Thymus (tissue), 11 donors: Measurements from ENCODE around the gene IGF1. TPM values are rescaled to one million over a fixed set of nuclear protein-coding genes. Genes with fewer than 3 reads are reported as not detected.

Source experiments
- DNase-seq, 9 donors: peaks; one replicate each; pipeline ENCODE4 v3.0.0-alpha.2; 2013; ENCODE audit warnings: low spot score in 9 of 9, low read depth in 6 of 9, missing footprints in 1 of 9
- H3K27ac ChIP-seq, 2 donors: one replicate each; pipeline ENCODE4 v1.5.1; 2013; ENCODE audit warnings: control low read depth in 1 of 2, low read depth in 1 of 2, low read length in 1 of 2, mild to moderate bottlenecking in 1 of 2, moderate library complexity in 1 of 2
- H3K27me3 ChIP-seq, 2 donors: one replicate each; pipeline ENCODE4 v1.5.1; 2013; ENCODE audit warnings: low read length in 1 of 2; ENCODE audit not compliant: control insufficient read depth in 2 of 2, insufficient read depth in 1 of 2
- H3K36me3 ChIP-seq, 2 donors: one replicate each; pipeline ENCODE4 v1.5.1; 2013; ENCODE audit warnings: low read length in 1 of 2, mild to moderate bottlenecking in 1 of 2, moderate library complexity in 1 of 2; ENCODE audit not compliant: control insufficient read depth in 2 of 2, insufficient read depth in 2 of 2
- H3K4me1 ChIP-seq, 2 donors: one replicate each; pipeline ENCODE4 v1.5.1; 2013; ENCODE audit warnings: low read length in 2 of 2; ENCODE audit not compliant: control insufficient read depth in 2 of 2, insufficient read depth in 2 of 2
- H3K4me3 ChIP-seq, 2 donors: one replicate each; pipeline ENCODE4 v1.5.1; 2013; ENCODE audit warnings: low read length in 2 of 2, control low read depth in 1 of 2, mild to moderate bottlenecking in 1 of 2
- H3K9me3 ChIP-seq, 2 donors: one replicate each; pipeline ENCODE4 v1.5.1; 2013; ENCODE audit warnings: low read length in 1 of 2, mild to moderate bottlenecking in 1 of 2; ENCODE audit not compliant: control insufficient read depth in 2 of 2, insufficient read depth in 1 of 2
- WGBS: extraction: QIAGEN DNeasy Blood & Tissue Kit; methylation state at CpG from one replicate; pipeline ENCODE4 v1.1.7; 2013; 5-methylcytosine and 5-hydroxymethylcytosine counted together
- polyA plus RNA-seq: library from polyadenylated mRNA; stranded (reverse); fragments of 200-250 nt; gene quantifications from one replicate; pipeline ENCODE4 v1.2.3, GENCODE V29; 2013
- total RNA-seq: library from RNA; stranded (reverse); fragments of 120-200 nt; gene quantifications from one replicate; pipeline ENCODE4 v1.2.4, GENCODE V29; 2013
- donor health status: healthy.

IGF1 gene
- total and polyA plus RNA-seq, 2 donors = 1.6 to 5.7 TPM

- Histone ChIP-seq H3K4me1 (no peaks in the 10 kb centered on the region), H3K9me3 (no peaks in the 10 kb centered on the region), H3K36me3 (no peaks in the 10 kb centered on the region), H3K27ac (no peak overlapping the region), H3K4me3 (no peak overlapping the region), H3K27me3 (no peaks in the 10 kb centered on the region)
- WGBS = 93% methylated on average over 3 of the region's 3 CpGs
- no peak for DNase-seq
Measured at GRCh38 chr12:102429211-102430154, 50.9 kb downstream of the IGF1 start.

- H3K27me3 ChIP-seq = no peaks in the 10 kb centered on the region
- H3K4me3 ChIP-seq = no peak overlapping the region
- DNase-seq = no peak
- no peaks in the 10 kb centered on the region for H3K9me3 ChIP-seq
- H3K4me1 ChIP-seq = no peaks in the 10 kb centered on the region
- no peak overlapping the region for H3K27ac ChIP-seq
- 94% methylated on average over 7 of the region's 7 CpGs for WGBS
- H3K36me3 ChIP-seq = no peaks in the 10 kb centered on the region
Measured at GRCh38 chr12:102427543-102427941, 52.8 kb downstream of the IGF1 start.

GRCh38 chr12:102426599-102427542 lies 53.5 kb downstream of the IGF1 start:
- Histone ChIP-seq H3K36me3 (no peaks in the 10 kb centered on the region), H3K9me3 (no peaks in the 10 kb centered on the region), H3K4me1 (no peaks in the 10 kb centered on the region), H3K27ac (no peak overlapping the region), H3K4me3 (no peak overlapping the region), H3K27me3 (no peaks in the 10 kb centered on the region)
- WGBS = 89% methylated on average over 8 of the region's 8 CpGs
- DNase-seq = no peak

- no peaks in the 10 kb centered on the region for H3K36me3 ChIP-seq
- 85% methylated on average over 5 of the region's 5 CpGs for WGBS
- no peaks in the 10 kb centered on the region for H3K4me1 ChIP-seq
- no peak for DNase-seq
- no peaks in the 10 kb centered on the region for H3K27me3 ChIP-seq
- H3K4me3 ChIP-seq = no peak overlapping the region
- H3K9me3 ChIP-seq = no peaks in the 10 kb centered on the region
- H3K27ac ChIP-seq = no peak overlapping the region
Measured at GRCh38 chr12:102425109-102426039, 55.0 kb downstream of the IGF1 start.

GRCh38 chr12:102423462-102423861 lies 56.9 kb downstream of the IGF1 start:
- H3K9me3 ChIP-seq = no peaks in the 10 kb centered on the region
- H3K4me3 ChIP-seq = no peak overlapping the region
- no peaks in the 10 kb centered on the region for H3K27me3 ChIP-seq
- 88% methylated on average over 3 of the region's 3 CpGs for WGBS
- no peak overlapping the region for H3K27ac ChIP-seq
- H3K36me3 ChIP-seq = no peaks in the 10 kb centered on the region
- no peak for DNase-seq
- no peaks in the 10 kb centered on the region for H3K4me1 ChIP-seq

GRCh38 chr12:102421802-102422583 lies 58.4 kb downstream of the IGF1 start:
- H3K27me3 ChIP-seq = no peaks in the 10 kb centered on the region
- H3K9me3 ChIP-seq = no peaks in the 10 kb centered on the region
- no peaks in the 10 kb centered on the region for H3K4me1 ChIP-seq
- no peak overlapping the region for H3K27ac ChIP-seq
- 80% methylated on average over 5 of the region's 5 CpGs for WGBS
- no peak overlapping the region for H3K4me3 ChIP-seq
- no peak for DNase-seq
- no peaks in the 10 kb centered on the region for H3K36me3 ChIP-seq

GRCh38 chr12:102419094-102419764 lies 61.1 kb downstream of the IGF1 start:
- H3K9me3 ChIP-seq = no peaks in the 10 kb centered on the region
- H3K27me3 ChIP-seq = no peaks in the 10 kb centered on the region
- no peaks in the 10 kb centered on the region for H3K36me3 ChIP-seq
- no peak overlapping the region for H3K27ac ChIP-seq
- H3K4me3 ChIP-seq = no peak overlapping the region
- H3K4me1 ChIP-seq = no peaks in the 10 kb centered on the region
- WGBS = 91% methylated on average over 11 of the region's 11 CpGs
- no peak for DNase-seq

- no peaks in the 10 kb centered on the region for H3K4me1 ChIP-seq
- no peaks in the 10 kb centered on the region for H3K27me3 ChIP-seq
- WGBS = 96% methylated on average over 2 of the region's 2 CpGs
- no peaks in the 10 kb centered on the region for H3K9me3 ChIP-seq
- H3K4me3 ChIP-seq = no peak overlapping the region
- DNase-seq = no peak
- H3K36me3 ChIP-seq = no peaks in the 10 kb centered on the region
- H3K27ac ChIP-seq = no peak overlapping the region
Measured at GRCh38 chr12:102417055-102417454, 63.3 kb downstream of the IGF1 start.
